HuH-7 (cell line): ENCODE results near the gene TBC1D14.

Experiments
- DNase-seq: peaks from one replicate; pipeline ENCODE4 v3.0.0; 2011; ENCODE audit warnings: low spot score

TBC1D14 gene, protein sequence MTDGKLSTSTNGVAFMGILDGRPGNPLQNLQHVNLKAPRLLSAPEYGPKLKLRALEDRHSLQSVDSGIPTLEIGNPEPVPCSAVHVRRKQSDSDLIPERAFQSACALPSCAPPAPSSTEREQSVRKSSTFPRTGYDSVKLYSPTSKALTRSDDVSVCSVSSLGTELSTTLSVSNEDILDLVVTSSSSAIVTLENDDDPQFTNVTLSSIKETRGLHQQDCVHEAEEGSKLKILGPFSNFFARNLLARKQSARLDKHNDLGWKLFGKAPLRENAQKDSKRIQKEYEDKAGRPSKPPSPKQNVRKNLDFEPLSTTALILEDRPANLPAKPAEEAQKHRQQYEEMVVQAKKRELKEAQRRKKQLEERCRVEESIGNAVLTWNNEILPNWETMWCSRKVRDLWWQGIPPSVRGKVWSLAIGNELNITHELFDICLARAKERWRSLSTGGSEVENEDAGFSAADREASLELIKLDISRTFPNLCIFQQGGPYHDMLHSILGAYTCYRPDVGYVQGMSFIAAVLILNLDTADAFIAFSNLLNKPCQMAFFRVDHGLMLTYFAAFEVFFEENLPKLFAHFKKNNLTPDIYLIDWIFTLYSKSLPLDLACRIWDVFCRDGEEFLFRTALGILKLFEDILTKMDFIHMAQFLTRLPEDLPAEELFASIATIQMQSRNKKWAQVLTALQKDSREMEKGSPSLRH

DNA sequence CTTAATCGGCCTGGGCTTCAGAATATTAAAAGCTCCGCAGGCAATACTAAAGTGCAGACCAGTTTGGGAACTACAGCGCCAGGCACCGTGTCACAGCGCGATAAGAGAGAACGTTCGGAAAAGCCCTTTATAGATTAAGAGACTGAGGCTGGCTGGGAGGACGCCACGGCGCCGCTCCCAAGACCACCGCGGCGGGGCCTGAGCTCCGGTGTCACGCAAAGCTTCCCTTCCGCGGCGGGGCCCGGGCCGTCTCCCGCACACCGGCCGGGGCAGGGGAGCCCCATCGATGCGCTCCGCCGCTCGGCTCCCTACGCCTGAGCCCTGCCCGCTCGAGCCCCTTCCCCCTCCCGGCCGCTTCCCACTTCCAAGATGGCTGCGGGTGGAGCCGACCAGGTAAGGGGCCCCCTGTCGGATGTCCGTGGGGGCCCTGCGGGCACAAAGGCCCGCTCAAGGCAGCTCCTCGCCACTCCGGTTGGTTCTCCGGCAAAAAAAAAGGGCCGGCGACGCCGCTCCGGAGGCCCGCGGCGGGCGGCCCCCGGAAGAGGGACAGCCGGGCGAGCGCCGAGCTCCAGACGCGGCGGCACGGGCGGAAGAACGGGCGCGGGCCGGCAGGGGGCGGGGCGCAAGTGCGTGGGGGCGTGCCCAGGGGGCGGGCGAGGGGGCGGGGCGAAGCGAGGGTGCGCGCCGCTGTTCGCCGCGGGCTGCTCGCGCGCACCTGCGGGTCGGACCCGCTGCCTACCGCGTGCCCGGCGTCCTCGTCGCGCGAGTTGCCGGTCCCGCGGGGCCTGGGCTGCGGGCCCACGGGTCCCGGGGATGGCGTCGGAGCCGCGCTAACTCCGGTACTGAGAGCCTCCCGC, at the start of gene TBC1D14:
TSS of gene TBC1D14 (plus strand) at position 714 of the 857 bp plus-strand sequence. CDS start 13,564 bp downstream, outside the sequence.
- DNase-seq: peak; percentile 88

DNA sequence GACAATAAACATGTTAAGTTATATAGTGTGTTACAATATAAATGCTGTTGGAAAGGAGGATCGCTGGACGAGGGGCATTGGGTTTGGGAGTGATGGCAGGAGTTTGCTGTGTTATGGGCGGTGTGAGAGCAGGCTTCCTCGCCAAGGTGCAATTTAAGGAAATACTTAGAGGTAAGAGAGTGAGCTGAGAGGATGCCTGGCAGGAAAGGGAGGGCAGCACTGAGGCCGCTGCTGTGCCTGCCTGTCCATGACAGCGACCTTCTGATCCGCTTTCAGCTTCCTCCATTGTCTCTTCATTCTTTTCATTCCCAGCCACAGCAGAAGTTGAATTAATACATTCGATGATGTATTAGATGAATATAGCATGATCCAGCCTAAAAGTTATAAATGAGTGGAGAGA, 41.2 kb upstream of the TBC1D14 start:
- DNase-seq: no peak

DNA sequence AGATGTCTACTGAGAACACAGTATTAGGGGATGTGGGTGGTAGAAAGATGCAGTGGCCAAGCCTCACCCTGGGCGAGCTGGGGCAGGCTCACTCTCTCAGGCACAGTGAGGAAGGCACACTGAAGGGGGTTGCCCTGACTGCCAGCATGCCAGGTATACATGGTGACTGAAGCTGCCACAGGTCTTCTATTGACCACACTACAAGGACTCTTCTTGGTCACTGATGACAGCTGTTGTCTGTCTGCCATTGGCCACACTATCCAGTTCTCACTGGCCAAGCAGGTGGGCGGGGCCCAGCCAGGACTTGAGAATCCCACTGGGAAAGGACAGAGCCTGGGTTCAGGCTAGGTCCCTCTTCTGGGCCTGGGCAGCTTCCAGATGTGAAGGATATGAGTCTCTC, 39.7 kb upstream of the TBC1D14 start:
- no peak for DNase-seq

DNA sequence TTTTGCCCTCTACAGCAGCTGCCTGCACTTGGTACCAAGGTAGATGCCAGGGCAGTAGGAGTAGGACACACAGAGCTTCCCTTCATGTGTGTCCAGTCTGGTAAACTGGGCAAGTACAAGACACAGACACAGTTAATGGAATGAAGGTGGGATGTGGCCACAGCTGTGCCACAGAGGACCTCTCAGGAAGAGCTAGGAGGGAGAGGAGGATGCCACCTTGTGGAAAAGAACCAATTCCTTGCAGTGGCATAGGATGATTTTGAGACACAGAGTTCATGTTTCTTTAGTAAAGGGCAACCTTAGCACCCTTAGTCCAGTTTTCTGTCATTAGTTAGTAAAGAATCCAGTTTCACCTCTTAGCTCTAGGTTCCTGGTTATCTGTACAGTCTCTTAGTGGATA, 36.3 kb upstream of the TBC1D14 start:
- no peak for DNase-seq

DNA sequence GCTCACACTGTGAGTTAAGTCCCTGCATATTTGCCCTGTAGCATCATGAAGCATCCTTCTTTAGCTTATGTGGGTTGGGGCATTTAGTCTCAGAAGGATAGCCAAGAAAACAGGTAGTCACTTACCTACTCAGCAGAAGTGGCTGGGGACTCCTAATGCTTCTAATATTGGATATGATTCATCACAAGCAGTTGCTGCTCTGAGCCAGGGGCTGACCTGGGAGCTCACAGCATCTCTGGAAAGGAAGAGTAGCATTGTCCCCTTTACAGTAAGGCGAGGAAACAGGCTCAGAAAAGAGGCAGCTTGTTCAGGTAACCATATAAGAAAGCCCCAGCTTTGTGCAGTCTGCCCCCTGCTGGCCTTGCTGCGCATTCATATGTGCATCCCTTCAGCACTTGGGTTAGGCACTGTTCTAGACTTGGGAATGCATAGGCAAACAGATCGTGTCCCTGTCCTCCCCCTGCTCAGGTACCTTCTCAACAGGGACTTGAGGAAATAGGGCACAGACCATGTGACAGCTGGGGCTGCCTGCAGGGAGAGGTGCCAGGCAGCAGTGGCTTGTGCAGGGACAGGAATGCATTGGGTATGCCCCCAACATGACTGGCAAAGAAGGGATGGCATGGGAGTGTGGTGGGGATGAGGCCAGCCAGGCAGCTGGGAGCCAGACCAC, 35.7 kb upstream of the TBC1D14 start:
- DNase-seq: peak; percentile 54

DNA sequence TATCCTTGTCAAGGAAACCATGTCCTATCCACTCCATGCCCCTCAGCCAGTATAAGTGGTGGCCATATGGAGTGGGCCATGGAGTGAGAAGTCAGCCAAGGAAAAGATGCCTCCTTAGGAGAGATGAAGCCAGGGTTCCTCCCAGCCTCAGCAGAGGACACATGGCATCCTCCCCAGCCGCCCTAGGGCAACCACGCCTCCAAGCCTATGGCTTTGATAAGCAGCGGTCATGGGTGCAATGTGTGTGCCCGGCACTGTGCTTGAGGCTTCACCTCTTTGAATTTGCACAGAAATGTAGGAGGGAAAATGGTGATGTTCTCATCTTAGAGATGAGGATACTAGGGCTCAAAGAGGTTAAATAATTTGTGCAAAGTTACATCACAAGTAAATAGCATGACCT, 34.6 kb upstream of the TBC1D14 start:
- no peak for DNase-seq

DNA sequence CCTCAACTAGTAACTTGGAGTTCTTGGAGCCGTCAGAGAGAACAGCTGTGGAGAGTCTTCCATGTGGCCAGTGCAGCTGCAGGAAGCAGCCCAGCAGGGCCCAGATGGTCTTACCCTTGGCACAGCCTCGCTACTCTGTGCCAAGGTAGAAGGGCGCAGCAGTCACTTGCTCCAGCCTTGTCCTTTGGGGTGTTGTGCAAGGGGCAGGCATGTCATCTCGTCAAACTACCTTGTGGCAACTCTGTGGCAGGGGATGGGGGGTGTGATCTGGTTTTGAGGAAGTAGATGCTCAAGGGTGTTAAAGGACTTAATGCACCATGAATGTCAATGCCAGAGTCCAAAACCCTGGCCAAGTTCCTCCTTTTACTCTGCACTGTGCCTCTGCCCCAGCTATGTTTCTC, 34.2 kb upstream of the TBC1D14 start:
- no peak for DNase-seq

DNA sequence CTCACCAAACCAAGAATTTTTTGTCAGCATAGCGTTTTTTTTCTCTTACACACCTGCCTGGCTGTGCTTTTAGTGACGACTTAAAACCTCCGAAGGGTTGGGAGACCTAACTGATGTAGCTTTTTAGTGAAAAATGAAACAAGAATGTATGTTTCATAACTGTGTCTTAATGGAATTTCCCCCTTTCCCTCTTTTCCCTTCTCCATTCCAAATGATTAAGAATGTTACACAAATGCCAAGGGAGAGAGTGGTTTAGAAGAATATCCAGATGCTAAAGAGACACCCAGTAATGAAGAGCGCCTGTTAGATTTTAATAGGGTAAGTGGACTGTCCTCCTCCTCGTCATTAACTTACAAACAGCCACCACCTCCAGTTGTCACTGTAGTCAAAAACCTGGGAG, 33.2 kb upstream of the TBC1D14 start:
- no peak for DNase-seq

DNA sequence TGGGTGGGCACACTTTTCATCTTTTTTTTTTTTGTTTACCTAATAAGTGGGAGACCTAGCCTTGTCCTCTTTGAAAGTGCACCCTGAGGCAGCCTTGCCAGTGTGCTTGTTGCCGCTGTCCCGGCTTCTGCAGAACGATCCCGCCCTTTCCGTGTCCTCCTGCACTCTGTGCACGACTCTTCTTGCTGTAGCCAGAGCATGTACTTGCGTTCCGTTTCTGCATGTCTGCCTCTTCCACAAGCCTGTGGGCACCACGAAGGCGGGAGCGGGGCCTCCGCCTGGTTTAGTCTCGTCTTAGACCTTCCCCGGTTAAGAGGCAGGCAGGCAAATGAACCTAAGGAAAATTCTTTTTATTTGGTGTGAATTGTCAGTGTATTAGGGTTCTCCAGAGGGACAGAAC, 32.6 kb upstream of the TBC1D14 start:
- no peak for DNase-seq

DNA sequence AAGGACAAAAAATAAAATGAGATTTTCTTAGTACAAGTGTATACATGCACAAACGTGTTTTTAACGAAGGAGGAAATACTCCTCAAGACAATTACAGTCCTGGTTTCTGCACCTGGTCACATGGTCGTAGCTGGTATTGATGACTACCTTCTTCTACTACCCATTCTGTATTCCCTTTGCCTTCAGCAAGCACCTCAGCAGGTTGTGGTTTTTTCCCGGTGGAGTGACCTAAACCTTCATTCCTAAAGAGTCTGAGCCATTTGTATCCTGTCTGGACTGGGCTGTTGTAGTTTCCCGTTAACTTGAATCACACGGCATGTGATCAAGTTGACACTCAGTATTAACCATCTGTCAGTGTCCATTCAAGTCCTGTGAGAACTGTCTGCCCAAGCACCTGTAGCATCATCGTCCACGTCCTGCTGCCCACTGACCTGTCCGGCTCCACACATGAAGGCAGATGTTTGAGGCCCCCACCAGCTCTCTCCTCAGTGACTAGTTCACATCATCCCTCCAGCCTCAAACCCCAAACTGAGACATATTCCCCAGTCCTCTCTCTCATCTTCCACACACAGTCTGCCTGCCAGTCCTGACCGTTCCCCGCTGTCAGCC, 31.1 kb upstream of the TBC1D14 start:
- DNase-seq: no peak

DNA sequence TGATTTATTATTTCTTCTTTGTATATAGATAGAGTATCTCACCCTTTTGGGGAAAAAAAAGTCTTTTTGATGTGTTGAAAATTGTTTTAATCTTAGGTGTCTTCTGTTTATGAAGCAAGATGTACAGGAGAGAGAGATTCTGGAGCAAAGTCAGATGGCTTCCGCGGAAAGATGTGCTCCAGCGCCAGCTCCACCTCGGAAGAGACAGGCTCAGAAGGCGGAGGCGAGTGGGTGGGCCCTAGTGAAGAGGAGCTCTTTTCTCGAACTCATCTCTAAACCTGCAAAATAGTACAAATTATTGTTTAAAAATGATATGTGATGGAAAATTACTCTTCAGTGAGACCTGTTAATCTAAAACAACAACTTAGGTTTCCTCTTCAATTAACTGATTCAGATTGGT, 28.9 kb upstream of the TBC1D14 start:
- no peak for DNase-seq

DNA sequence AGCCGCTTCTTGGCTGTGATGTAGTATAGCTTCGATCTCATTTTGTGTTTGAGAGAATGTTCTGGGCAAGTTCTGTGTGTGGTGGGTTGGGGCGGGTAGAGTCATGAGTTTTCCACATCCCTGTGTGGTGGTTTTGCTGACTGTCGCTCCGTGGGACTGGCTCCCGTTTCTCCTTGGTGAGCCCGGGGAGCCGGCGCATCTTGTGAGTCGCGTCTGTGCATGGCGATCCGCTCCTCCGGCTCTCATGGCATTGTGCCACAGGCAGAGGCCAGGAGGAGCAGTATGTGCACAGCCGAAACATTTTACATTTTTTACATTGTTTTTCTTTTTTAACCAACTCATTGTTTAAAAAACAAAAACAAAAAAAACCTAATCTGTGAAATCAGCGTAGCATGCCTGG, 27.7 kb upstream of the TBC1D14 start:
- DNase-seq: no peak

DNA sequence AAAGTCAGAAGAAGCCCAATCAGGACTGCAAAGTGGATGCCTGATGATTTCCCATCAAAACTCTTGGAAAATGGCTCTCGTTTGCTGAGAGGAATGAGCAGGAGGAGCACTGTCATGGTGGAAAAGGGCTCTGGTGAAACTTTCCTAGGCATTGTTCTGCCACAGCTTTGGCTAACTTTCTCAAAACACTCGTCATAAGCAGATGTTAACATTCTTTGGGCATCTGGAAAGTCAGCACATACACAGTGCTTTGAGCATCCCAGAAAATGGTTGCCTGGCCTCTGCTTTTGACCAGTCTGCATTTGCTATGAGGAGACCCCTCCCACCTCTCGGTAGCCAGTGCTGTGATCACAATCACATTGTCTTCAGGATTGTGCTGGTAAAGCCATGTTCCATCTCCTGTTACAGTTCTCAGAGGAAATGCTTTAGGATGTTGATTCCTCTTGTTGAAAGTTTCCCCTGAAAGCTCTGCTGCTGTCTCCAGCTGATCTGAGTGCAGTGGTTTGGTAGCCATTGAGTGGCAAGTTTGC, 25.2 kb upstream of the TBC1D14 start:
- DNase-seq: no peak

DNA sequence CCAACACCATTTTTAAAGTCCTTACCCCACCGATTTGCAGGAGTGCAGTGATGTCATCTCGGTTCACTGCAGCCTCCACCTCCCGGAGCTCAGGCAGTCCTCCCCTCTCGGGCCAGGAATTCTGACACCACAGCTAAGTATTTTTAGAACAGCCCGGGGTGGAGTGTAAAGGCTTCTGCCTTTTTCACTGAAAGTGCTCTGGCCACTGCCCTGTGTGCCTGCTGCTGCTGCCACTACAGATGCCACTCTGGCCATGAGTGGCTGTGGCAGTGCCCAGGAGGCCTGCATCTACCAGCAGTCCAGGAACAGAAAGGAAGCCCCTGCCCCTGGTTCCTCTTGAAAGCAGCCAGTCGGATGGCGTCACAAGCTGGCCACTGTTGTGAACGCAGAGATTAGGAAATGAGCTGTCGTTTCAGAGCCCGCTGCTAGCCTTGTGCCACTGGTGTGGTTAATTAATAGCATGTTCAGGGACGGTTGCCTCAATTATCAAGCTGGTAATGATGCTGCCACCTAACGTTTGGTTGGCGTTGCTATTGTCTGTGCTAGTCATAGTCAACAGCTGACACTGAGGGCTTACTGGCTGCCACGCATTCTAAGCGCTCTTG, 23.6 kb upstream of the TBC1D14 start:
- DNase-seq: no peak

DNA sequence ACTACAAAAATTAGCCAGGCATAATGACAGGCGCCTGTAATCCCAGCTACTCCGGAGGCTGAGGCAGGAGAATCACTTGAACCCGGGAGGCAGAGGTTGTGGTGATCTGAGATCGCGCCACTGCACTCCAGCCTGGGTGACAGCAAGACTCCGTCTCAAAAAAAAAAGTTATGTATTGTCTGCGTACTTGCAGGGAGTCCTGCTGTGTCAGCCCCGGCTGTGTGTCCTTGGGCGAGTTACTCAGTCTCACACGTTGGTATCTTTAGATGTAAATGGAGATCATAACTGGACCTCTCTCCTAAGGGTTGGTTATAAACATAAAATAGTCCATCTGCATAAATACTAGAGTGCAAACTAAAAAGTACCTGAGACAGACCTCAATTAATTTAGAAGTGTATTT, 22.7 kb upstream of the TBC1D14 start:
- no peak for DNase-seq

DNA sequence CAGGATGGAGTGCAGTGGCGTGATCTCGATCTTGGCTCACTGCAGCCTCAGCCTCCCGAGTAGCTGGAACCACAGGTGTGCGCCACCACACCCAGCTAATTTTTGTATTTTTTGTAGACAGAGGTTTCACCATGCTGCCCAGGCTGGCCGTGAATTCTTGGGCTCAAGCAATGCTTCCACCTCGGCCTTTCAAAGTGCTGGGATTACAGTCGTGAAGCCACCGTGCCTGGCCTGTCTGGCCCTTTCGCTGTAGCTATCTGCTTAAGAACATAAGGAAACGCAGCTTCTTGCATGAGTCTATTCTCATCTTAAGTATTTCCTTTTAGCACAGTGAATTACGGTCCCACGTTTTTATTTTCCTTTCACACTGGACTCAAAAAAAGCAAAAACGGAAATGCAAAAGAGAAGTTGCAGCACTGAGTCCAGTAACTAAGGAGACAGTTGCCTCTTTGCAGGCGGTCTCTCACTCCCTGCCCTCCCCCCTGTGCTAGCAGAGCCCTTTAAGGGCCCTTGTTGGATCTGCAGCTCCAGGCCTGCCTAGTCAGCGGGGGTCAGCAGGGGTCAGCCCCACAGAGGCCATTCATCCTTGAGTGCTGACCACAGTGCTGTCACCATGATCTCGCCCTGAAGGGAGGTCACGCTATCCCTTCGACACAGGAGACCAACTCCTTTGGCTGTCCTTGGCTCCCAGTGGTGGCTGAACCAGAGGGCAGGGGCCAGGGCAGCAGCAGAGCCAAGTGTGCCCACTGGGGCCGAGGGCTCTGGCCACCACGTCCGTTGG, 21.8 kb upstream of the TBC1D14 start:
- DNase-seq: no peak

DNA sequence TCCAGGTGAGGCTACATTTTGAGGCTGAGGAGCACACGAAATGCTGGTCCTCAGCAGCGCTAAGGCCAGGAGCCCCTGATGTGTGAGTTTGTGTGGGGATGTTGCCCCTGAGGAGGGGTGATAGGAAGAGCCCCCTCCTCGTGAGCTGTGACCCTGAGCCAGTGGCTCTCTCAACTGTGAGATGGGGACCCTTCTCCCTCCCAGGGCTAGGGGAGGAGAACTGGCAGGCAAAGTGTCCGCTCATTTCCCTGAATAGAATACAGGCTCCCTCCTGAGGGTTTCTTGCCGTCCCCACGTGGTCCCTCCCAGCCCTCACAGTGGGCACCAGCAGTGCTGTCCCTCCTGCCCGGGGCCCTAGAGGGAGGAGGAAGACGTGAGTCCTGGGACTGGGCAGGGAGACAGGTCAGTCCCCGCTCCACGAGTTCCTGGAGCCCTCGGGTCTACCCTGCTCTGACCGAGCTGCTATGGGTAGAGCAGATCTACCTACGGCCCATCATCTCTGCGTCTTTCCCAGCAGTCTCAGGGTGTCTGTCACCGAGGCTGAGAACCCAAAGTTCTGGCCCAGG, 21.0 kb upstream of the TBC1D14 start:
- DNase-seq: no peak

DNA sequence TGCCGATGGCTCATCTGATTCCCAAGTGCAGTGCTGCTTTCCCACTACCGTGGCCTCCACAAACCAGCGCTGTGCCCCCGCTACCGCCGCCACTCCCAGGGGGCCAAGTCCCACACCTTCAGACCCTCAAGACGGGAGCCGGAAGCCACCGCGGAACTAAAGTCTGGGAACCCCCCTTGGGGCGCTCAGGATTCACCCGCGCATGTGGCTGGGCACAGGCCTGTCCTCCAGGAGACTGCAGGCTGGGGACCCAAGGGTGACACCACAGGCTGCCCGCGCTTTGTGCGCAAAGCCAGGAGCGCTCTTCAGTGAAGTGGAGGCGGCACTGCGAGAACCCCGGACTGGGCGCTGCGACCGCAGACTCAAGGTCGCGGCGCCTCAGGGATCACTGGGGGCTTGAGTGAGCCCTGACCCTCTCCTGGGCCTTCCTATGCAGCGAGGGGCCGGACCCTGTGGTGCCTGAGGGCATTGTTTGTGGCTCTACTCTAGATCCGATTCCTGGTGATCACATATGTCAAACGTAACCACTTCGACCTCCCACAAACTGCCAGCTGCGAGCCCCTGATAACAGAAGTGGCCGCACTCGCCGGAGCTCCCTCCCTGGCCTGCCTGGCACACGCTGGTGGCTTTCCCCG, 20.4 kb upstream of the TBC1D14 start:
- no peak for DNase-seq

DNA sequence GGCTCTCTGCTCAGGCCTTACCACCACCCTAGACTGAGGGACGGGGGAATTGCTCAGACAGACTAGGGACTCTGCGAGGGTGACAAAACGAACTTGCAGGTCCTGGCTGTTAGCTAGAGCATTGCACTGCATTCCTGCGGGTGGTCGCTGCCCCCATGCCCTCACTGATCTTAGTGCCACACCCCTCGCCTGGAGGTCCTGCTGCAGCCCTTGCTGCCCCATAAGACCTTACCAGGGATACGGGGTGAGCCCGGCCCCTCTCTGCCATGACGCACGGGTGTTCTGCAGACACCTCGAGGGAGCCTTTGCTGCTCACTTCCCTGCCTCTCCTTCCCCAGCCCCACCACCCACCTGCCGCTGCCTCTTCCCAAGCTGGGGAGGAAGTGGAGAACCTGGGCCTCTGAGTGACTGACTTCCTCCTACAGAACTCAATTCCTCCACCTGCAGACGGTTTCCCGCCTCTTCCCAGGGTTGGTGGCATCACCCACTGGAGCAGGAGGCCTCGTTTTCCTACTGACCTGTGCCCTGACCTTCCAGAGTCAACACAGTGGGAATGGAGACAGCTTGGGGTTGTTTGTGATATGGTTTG, 19.8 kb upstream of the TBC1D14 start:
- DNase-seq: no peak
